ENCODE results near the gene NDUFA12. TPM values are rescaled to one million over a fixed set of nuclear protein-coding genes. Genes with fewer than 3 reads are reported as not detected.
"Not testable (repeated sequence)": the region's sequence is repeated elsewhere in the genome, so short reads cannot be mapped to it uniquely, and the experiment has no call there.

NDUFA12 gene
- total RNA-seq, 4 donors from 2014 or later, result 54.7 to 133 (median 89.0) TPM

DNA sequence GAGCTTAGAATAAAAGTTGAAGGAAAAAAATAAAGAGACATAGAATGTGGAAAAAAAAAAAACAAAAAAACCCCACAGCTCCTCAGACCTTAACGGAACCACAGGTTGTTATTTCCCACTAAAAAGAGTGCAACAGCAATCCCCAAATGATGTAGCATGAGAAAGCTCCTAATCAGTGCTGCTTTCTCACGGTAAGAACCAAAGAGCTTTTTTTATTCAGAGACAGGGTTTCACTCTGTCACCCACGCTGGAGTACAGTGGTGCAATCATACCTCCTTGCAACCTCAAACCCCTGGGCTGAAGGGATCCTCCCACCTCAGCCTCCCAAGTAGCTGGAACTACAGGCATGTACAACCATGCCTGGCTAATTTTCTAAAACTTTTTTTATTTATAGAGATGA lies 13.3 kb downstream of the NDUFA12 start:
- Histone ChIP-seq H3K27ac (no peak overlapping the region), H3K4me1 (no peaks in the 10 kb centered on the region), H3K36me3 (peaks cover 0 to 39% (median 0%) of the 10 kb centered on the region in 3 donors), H3K27me3 (no peaks in the 10 kb centered on the region), H3K9me3 (no peaks in the 10 kb centered on the region), H3K4me3 (no peak overlapping the region)
- no peak for DNase-seq
- no peak for TF ChIP-seq POLR2A (IDR thresholded peaks at IDR 0.05)
- TF ChIP-seq, protein P1, sequence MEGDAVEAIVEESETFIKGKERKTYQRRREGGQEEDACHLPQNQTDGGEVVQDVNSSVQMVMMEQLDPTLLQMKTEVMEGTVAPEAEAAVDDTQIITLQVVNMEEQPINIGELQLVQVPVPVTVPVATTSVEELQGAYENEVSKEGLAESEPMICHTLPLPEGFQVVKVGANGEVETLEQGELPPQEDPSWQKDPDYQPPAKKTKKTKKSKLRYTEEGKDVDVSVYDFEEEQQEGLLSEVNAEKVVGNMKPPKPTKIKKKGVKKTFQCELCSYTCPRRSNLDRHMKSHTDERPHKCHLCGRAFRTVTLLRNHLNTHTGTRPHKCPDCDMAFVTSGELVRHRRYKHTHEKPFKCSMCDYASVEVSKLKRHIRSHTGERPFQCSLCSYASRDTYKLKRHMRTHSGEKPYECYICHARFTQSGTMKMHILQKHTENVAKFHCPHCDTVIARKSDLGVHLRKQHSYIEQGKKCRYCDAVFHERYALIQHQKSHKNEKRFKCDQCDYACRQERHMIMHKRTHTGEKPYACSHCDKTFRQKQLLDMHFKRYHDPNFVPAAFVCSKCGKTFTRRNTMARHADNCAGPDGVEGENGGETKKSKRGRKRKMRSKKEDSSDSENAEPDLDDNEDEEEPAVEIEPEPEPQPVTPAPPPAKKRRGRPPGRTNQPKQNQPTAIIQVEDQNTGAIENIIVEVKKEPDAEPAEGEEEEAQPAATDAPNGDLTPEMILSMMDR (IDR thresholded peaks at IDR 0.05), result no peak

DNA sequence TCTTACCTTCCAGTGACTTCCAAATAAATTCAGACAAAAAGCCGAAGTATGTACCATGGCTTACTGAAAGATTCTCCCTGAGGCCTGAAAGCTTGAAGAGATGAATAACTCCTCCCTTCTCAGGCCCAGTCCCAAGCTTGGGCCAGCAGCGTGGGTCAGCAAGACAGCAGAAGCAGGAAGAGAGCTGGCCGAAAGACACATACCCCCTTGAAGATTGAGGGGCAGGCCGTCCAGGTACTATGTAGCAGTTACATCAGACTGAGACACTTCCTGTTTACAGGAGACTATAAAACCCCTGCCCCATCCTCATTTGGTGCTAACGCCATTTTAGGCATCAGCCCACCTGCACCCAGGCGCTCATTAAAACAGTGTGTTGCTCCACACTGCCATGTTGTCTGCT lies 15.0 kb downstream of the NDUFA12 start:
- no peak for DNase-seq
- no peak overlapping the region for H3K4me3 ChIP-seq
- peaks cover 0 to 26% (median 0%) of the 10 kb centered on the region in 3 donors for H3K36me3 ChIP-seq
- TF ChIP-seq, protein P1 (IDR thresholded peaks at IDR 0.05), result no peak
- TF ChIP-seq POLR2A (IDR thresholded peaks at IDR 0.05), result no peak
- no peaks in the 10 kb centered on the region for H3K4me1 ChIP-seq
- no peaks in the 10 kb centered on the region for H3K9me3 ChIP-seq
- no peak overlapping the region for H3K27ac ChIP-seq
- H3K27me3 ChIP-seq, result no peaks in the 10 kb centered on the region

DNA sequence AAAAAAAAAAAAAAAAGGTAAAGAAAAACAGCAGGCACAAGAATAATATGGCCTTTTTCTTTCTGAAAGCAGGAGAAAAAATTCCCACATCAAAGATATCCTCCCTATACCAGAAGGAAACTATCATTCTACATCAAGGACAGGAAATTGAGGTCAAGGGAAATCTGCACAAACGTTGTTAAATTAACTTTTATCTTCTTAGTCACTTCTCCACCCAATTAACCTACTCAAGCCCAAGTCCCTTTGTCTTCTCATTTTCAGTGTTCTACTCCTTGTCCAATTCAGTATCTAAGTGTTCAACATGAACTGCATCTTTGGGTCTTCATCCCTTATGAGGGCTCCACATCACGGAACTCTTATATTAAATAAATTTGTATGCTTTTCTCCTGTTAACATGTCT lies 15.7 kb downstream of the NDUFA12 start:
- TF ChIP-seq POLR2A (IDR thresholded peaks at IDR 0.05), result no peak
- TF ChIP-seq, protein P1 (IDR thresholded peaks at IDR 0.05), result no peak
- Histone ChIP-seq H3K9me3 (no peaks in the 10 kb centered on the region), H3K27me3 (no peaks in the 10 kb centered on the region), H3K36me3 (peaks cover 0 to 22% (median 0%) of the 10 kb centered on the region in 3 donors), H3K27ac (no peak overlapping the region), H3K4me1 (no peaks in the 10 kb centered on the region), H3K4me3 (no peak overlapping the region)
- DNase-seq, result no peak

DNA sequence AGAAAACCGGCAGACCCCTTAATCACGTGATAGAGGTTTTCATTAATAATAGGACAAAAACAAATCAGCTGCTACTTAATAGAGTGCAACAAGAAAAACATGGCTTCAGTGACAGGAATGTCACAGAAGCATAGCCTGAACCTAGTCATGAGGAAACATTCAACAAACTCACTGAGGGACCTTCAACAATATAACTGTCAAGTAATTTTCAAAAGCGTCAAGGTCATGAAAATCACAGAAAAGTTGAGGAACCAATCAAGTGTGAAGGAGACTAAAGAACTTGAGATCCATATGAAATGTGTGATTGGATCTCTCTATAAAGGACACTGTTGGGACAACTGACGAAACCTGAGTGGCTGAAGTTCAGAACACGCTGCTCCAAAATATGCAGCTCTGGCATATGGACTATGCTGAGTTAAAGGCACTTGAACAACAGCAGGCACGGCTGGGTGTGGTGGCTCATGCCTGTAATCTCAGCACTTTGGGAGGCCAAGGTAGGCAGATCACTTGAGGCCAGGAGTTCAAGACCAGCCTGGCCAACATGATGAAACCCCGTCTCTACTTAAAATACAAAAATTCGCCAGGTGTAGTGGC lies 16.3 kb downstream of the NDUFA12 start:
- H3K36me3 ChIP-seq, result peaks cover 0 to 17% (median 0%) of the 10 kb centered on the region in 3 donors
- H3K9me3 ChIP-seq, result no peaks in the 10 kb centered on the region
- no peak overlapping the region for H3K27ac ChIP-seq
- no peak overlapping the region for H3K4me3 ChIP-seq
- H3K4me1 ChIP-seq, result no peaks in the 10 kb centered on the region
- no peaks in the 10 kb centered on the region for H3K27me3 ChIP-seq
- DNase-seq, result no peak
- TF ChIP-seq POLR2A (IDR thresholded peaks at IDR 0.05), result no peak

DNA sequence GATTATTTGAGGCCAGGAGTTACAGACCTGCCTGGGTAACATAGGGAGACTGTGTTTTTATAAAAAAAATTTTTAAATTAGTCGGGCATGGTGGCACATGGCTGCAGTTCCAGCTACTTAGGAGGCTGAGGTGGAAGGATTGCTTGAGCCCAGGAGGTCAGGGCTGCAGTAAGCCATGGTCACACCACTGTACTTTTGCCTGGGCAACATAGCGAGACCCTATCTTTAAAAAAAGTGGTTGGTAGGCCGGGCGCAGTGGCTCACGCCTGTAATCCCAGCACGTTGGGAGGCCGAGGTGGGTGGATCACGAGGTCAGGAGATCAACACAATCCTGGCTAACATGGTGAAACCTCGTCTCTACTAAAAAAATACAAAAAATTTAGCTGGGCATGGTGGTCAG lies 18.4 kb downstream of the NDUFA12 start:
- H3K36me3 ChIP-seq, H3K9me3 ChIP-seq, H3K4me1 ChIP-seq, H3K27me3 ChIP-seq, H3K27ac ChIP-seq, H3K4me3 ChIP-seq, DNase-seq: not testable (repeated sequence)

DNA sequence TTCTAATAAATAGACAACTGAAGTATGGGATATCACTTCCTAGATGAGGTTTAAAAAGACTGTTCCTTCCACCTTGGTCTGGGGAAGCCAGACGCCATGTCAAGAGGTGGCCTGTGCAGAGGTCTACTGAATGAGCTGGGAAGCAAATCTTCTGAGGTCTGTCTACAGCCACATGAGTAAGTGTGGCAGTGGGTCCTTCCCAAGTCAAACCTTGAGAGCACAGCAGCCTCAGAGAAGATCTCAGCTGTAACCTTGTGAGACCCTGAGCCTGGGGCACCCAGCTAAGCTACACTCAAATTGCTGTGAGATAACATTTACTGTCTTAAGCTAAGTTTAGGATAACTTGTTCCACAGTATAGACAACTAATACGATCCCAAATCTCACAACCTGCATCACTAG lies 20.2 kb downstream of the NDUFA12 start:
- no peaks in the 10 kb centered on the region for H3K36me3 ChIP-seq
- no peaks in the 10 kb centered on the region for H3K9me3 ChIP-seq
- no peak overlapping the region for H3K27ac ChIP-seq
- DNase-seq, result no peak
- H3K27me3 ChIP-seq, result no peaks in the 10 kb centered on the region
- TF ChIP-seq POLR2A (IDR thresholded peaks at IDR 0.05), result no peak
- TF ChIP-seq, protein P1 (IDR thresholded peaks at IDR 0.05), result no peak
- H3K4me1 ChIP-seq, result no peaks in the 10 kb centered on the region
- H3K4me3 ChIP-seq, result no peak overlapping the region

DNA sequence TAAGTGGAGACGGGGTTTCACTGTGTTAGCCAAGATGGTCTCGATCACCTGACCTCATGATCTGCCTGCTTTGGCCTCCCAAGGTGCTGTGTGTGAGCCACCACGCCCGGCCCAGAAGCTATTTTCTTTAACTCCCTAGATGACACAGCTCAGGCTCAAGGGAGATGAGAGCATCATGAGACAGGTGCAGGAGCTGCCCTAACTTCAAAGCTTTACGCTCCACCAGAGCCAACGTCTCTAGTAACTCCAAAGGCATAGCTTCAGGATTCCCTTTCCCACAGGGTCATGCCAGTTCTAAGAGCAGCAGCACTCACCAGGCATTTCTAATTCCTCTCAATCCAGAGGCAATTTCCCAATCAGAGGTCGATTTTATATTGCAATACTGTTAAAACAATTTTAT lies 21.0 kb downstream of the NDUFA12 start:
- no peak for DNase-seq
- Histone ChIP-seq H3K27me3 (no peaks in the 10 kb centered on the region), H3K27ac (no peak overlapping the region), H3K4me1 (no peaks in the 10 kb centered on the region), H3K9me3 (no peaks in the 10 kb centered on the region), H3K4me3 (no peak overlapping the region), H3K36me3 (no peaks in the 10 kb centered on the region)
- no peak for TF ChIP-seq POLR2A (IDR thresholded peaks at IDR 0.05)
- TF ChIP-seq, protein P1 (IDR thresholded peaks at IDR 0.05), result no peak

Measured in Peyer's patch (tissue), 4 donors.